ENCODE measurements around the gene SIX2. TPM values are rescaled to one million over a fixed set of nuclear protein-coding genes. Genes with fewer than 3 reads are reported as not detected.

SIX2 gene
- total RNA-seq, 4 donors from 2014 or later = 0.14 to 0.32 TPM; not detected in 2

DNA sequence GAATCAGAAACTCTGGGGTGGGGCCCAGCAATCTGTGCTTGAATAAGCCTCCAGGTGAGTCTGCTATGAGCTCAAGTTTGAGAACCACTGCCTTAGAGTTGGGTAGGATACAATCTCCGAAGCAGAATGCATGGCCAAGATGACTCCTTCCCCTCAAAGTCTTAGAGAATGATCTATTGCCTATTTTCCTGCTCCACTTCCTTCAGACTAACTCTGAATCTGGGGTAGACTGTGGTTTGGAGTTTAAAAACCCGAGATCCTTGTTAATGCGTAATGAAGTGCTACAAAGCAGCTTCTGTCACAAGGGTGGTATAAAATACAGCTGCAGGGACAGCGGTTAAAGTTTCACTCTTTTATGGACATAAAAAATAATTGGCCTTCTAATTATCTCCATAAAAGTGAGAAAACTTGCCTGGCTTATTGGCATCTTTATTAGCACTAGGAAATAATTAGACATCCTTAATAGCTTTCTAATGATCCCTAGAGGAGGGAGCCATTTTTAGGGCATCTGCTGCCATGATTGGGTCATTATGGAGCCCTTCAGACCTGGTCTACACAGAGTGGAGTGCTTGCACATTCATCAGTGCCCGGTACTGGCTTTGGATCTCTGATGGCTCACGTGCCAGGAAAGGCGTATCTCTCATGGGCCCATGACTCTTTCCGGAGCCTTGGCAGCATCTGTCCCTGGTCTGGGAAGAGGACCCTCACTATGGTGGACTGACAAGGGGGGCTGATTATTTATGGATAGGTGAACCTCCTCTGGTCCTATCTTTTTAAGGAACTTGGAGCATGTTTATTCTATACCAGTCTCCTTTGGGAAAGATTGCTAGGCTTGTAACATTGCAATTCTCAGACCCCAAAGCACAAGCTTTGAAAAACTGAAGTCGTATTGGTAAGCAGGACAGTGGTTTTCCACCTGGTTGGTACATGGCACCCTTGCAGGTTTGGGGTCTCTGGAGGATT, 28.2 kb downstream of the SIX2 start:
- in situ Hi-C loops (cut with MboI; ENCODE audit: low pct_ligation_motif_present in 1 of 4, low pct_unique_long_range_greater_than_20kb in 1 of 4, low sequenced_read_pairs in 3 of 4) = loop anchor here in 3 of 4 donors (10.0 to 25.0 kb wide), 2 partner anchors 514 to 606 kb away; no protein-coding TSS in a partner anchor
- WGBS, 2 donors (ENCODE audit: low coverage in 1 of 2) = 45 to 48% methylated on average over 5 to 9 of the region's 9 CpGs

DNA sequence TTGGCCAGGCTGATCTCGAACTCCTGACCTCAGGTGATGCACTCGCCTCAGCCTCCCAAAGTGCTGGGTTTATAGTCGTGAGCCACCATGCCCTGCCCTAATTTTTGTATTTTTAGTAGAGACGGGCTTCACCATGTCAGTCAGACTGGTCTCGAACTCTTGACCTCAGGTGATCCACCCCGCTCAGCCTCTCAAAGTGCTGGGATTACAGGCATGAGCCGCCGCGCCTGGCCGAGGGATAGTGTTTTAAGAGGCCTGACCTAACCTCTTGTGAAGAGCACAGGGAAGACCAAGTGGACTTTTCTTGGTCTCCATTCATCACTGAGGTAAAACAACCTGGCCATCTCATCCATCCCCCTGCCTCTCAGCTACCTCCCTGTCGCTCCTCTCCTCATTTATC, 29.7 kb downstream of the SIX2 start:
- no peak for TF ChIP-seq POLR2AphosphoS5 (IDR thresholded peaks at IDR 0.05)
- no peak for TF ChIP-seq EP300 (IDR thresholded peaks at IDR 0.05; ENCODE audit: low read depth)
- no peak for TF ChIP-seq POLR2A (IDR thresholded peaks at IDR 0.05)
- TF ChIP-seq, protein P1, sequence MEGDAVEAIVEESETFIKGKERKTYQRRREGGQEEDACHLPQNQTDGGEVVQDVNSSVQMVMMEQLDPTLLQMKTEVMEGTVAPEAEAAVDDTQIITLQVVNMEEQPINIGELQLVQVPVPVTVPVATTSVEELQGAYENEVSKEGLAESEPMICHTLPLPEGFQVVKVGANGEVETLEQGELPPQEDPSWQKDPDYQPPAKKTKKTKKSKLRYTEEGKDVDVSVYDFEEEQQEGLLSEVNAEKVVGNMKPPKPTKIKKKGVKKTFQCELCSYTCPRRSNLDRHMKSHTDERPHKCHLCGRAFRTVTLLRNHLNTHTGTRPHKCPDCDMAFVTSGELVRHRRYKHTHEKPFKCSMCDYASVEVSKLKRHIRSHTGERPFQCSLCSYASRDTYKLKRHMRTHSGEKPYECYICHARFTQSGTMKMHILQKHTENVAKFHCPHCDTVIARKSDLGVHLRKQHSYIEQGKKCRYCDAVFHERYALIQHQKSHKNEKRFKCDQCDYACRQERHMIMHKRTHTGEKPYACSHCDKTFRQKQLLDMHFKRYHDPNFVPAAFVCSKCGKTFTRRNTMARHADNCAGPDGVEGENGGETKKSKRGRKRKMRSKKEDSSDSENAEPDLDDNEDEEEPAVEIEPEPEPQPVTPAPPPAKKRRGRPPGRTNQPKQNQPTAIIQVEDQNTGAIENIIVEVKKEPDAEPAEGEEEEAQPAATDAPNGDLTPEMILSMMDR (IDR thresholded peaks at IDR 0.05) = no peak
- no peak overlapping the region for H3K4me3 ChIP-seq
- H3K27me3 ChIP-seq = peaks cover 64% of the 10 kb centered on the region
- H3K36me3 ChIP-seq = no peaks in the 10 kb centered on the region
- DNase-seq = no peak
- H3K27ac ChIP-seq = no peak overlapping the region
- 77 to 80% methylated on average over 7 to 11 of the region's 11 CpGs for WGBS, 2 donors (ENCODE audit: low coverage in 1 of 2)
- H3K4me1 ChIP-seq = no peaks in the 10 kb centered on the region
- H3K9me3 ChIP-seq = no peaks in the 10 kb centered on the region
- in situ Hi-C loops (cut with MboI; ENCODE audit: low pct_ligation_motif_present in 1 of 4, low pct_unique_long_range_greater_than_20kb in 1 of 4, low sequenced_read_pairs in 3 of 4) (loop anchor here in 1 of 4 donors (25.0 kb wide), 1 partner anchor 608 kb away; no protein-coding TSS in a partner anchor), intact Hi-C loops (cut with DNase I; ENCODE audit: low total_unique reads) (no loop called here)

More for the DNA sequence above, 28.2 kb downstream of the SIX2 start:
- no peaks in the 10 kb centered on the region for H3K4me1 ChIP-seq
- no peak overlapping the region for H3K4me3 ChIP-seq
- no peak overlapping the region for H3K27ac ChIP-seq
- TF ChIP-seq EP300 (IDR thresholded peaks at IDR 0.05; ENCODE audit: low read depth) (no peak), POLR2AphosphoS5 (IDR thresholded peaks at IDR 0.05) (no peak), POLR2A (IDR thresholded peaks at IDR 0.05) (no peak)
- TF ChIP-seq, protein P1 (IDR thresholded peaks at IDR 0.05) = no peak
- intact Hi-C loops (cut with DNase I; ENCODE audit: low total_unique reads) = loop anchor here (2.0 kb wide), 1 partner anchor 514 kb away; no protein-coding TSS in a partner anchor
- no peaks in the 10 kb centered on the region for H3K9me3 ChIP-seq
- DNase-seq = no peak
- H3K27me3 ChIP-seq = peaks cover 55% of the 10 kb centered on the region
- no peaks in the 10 kb centered on the region for H3K36me3 ChIP-seq

DNA sequence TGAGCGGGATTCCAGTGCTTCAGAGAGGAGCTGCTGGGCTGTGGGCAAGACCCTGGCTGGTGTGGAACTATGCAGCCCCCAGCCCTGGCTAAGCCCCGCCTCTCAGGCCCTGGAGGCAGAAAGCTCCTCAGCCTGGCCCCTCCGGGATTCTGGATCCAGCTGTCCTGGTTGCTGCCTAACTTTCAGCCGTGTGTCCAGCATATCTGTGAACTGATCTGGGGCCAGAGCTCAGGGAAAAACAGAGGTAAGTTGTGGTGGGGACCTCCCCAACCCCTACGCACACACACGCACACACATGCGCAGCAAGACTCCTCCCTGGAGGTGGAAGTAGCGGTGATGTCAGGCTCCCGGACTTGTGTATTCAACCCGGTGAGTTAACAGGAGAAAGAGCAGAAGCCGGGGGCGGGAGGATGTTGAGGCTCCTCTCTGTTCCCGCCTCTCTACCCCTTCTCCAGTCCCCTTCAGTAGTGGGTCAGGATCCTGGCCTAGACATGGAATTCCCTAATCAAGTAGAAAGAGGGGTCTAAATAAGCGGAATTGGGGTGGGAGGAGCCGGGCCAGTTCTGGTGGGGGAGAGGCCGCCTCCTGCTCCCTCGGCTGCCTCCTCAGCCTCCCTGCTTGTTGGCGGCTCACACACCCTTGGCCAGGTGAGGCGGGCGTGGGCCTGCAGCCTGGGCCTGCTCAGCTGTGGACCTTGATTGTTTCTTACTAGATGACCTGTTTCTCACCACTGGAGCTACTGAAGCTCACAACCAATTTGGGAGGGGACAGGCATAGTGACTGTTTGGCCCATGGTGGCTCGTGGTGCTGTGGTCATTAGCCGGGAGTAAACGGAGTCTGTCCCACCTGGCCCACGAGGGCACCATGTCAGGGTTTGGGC, 33.4 kb downstream of the SIX2 start:
- in situ Hi-C loops (cut with MboI; ENCODE audit: low pct_ligation_motif_present in 1 of 4, low pct_unique_long_range_greater_than_20kb in 1 of 4, low sequenced_read_pairs in 3 of 4) = loop anchor here in 1 of 4 donors (25.0 kb wide), 1 partner anchor 611 kb away; no protein-coding TSS in a partner anchor
- Histone ChIP-seq H3K4me1 (no peaks in the 10 kb centered on the region), H3K27me3 (peaks cover 60% of the 10 kb centered on the region), H3K27ac (no peak overlapping the region), H3K36me3 (no peaks in the 10 kb centered on the region), H3K9me3 (no peaks in the 10 kb centered on the region), H3K4me3 (no peak overlapping the region)
- TF ChIP-seq POLR2AphosphoS5 (IDR thresholded peaks at IDR 0.05) (no peak), POLR2A (IDR thresholded peaks at IDR 0.05) (no peak), EP300 (IDR thresholded peaks at IDR 0.05; ENCODE audit: low read depth) (no peak)
- TF ChIP-seq, protein P1 (IDR thresholded peaks at IDR 0.05) = no peak
- no peak for DNase-seq
- intact Hi-C loops (cut with DNase I; ENCODE audit: low total_unique reads) = no loop called here
- WGBS, 2 donors (ENCODE audit: low coverage in 1 of 2) = 78 to 86% methylated on average over 8 to 23 of the region's 24 CpGs
